AG20443 (cell line): Measurements from ENCODE around the gene MICAL1.
A peak's percentile ranks its signal among the peaks of the same experiment; 100 is the strongest.
"Not testable (repeated sequence)": the region's sequence is repeated elsewhere in the genome, so short reads cannot be mapped to it uniquely, and the experiment has no call there.

Experiments used
- DNase-seq: peaks from one replicate; pipeline ENCODE4 v3.0.0; 2012; ENCODE audit warnings: low spot score, mixed read lengths

Gene MICAL1

GRCh38 chr6:109475625-109476024, 20.1 kb upstream of the MICAL1 start:
- DNase-seq, result no peak

- no peak for DNase-seq
Observed at GRCh38 chr6:109474995-109475394, 19.4 kb upstream of the MICAL1 start.

DNA sequence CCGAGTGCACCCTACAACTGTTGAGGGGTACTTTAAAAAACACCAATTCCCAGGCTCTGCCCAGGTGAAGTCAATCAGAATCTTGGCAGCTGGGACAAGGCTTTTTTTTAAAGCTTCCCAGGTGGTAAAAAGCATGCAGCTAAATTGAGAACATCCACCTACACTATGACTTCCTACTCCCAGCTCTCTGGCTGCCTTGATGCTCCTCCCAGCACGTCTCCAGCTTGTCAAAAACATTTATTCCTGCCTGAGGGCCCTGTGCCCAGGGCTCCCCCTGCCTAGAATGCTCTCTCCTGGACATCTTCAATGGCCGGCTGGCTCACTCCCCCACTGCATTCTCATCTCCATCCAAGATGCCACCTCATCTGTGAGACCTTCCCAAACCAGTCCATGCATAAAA, 17.5 kb upstream of the MICAL1 start:
- no peak for DNase-seq

- no peak for DNase-seq
Observed at GRCh38 chr6:109472132-109472995, 16.8 kb upstream of the MICAL1 start.

DNA sequence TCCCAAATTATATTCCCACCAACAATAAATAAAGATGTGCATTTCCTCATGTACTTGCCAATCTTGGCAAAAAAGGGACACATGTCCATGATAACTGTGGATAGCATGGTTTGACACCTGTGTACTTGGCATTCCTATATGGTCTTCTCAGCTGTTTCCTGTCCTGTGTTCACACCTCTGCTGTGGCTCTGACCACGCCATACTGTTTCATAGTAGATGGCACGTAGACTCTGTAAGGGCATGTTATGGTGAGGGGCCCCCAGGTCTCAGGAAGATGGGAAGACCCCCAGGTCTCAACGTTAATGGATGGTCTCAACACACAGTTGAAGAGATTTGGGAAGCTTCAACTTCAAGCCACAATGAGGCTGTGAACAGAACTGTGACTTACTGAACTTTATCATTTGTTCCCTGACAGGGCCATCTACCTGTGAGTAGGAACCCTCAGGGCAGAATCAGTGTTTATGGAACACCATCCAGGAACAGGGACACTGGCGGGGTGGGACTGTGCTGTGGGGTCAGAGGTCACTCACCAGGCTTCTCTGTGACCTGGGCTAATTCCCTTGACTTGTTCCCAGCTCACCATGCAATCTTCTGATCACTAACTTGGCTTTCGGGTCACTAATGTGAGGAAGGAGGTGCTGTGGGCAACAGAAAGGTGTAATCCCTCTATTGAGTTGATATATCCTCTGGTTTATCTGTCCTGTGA, 15.7 kb upstream of the MICAL1 start:
- no peak for DNase-seq

DNA sequence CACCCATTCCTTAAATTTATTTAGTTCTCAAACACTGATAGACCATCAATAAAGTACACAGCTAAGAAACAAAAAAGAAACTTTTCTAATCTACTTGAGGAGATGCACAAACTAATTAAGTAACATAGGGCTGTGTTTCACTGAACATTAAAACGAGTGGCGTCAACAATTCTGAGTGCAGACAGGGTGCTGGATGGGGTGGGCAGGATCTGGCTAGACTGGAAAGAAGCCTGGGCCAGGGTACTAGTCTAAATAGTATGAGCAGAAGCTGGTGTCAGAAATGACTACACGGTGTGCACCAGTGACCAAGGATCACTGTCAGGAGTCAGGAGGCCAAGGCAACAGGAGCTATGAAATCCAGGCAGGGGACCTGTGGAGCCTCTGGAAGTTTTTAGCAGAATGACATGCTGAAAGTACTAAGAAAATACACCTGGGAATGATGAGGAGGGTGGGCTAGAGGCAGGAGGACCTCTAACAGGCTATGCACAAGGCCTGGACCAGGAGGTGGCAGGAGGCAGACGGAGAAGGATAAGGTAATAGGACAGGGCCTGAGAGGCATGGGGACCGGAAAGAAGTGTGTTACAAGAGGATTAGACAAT, 14.1 kb upstream of the MICAL1 start:
- DNase-seq, result no peak

- DNase-seq, result no peak
Observed at GRCh38 chr6:109467696-109468095, 12.1 kb upstream of the MICAL1 start.

GRCh38 chr6:109466212-109466923, 10.8 kb upstream of the MICAL1 start:
- DNase-seq, result no peak

- DNase-seq, result no peak
Observed at GRCh38 chr6:109465772-109466171, 10.2 kb upstream of the MICAL1 start.

DNA sequence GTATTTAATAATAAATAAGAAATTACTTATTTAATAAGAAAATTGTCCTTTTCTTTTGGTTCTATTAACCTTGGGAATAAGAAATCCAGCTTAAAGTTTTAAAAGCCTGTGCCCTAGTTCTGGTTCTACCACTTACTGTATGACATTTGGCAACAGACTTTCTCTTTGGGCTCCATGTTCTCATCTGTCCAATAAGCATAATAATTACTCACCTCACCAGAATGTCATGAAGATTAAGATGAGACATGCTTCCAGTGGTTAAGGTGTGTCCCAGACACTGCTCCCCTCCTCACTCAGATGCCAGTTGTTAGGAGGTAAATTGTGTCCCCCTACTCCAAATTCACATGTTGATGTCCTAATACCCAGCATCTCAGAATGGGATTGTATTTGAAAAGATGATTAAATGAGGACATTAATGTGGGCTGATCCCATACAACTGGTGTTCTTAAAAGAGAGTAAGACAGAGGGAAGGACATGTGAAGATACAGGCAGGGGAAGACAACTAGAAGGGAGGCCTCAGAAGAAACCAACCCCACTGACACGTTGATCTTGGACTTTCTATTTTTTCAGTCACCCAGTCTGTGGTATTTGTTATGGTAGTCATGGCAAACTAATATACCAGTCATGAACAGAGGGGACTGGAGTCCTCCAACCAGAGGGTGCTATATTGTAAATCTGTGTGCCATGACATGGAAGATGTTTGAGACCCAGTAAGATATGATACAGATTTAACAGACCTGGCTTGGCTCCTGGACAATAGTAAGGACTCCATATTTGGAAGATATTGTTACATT, 6.4 kb upstream of the MICAL1 start:
- DNase-seq, result no peak

GRCh38 chr6:109461205-109461604, 5.6 kb upstream of the MICAL1 start:
- not testable (repeated sequence) for DNase-seq

DNA sequence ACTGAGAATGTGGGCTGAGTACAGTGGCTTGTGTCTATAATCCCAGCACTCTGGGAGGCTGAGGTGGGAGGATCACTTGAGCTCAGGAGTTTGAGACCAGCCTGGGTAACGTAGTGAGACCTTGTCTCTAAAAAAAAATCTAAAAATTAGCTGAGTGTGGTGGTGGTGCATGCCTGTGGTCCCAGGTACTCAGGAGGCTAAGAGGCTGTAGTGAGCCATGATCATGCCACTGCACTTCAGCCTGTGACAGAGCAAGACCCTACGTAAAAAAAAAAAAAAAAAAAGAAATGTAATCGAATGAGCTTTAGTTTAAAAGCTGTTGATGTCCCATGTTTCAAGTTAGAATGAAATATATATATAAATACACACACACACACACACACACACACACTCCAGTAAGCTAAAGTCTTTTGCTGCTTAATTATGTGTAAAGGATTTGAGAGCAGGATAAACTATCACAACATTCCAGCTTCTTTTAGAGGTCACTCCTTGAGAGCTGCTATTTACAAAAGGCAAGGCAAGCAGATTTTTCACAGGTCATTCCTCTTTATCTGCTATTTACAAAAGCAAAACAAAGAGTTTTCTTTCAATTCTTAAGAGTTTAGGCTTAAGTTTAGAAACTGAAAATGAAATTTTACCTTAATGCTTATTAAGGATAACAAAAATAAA, 4.7 kb upstream of the MICAL1 start:
- DNase-seq, result no peak

GRCh38 chr6:109458774-109459531, 3.4 kb upstream of the MICAL1 start:
- DNase-seq, result no peak

- no peak for DNase-seq
Observed at GRCh38 chr6:109457562-109457996, 2.0 kb upstream of the MICAL1 start.

GRCh38 chr6:109456710-109457561, 1.4 kb upstream of the MICAL1 start:
- DNase-seq, result peak; percentile 90

DNA sequence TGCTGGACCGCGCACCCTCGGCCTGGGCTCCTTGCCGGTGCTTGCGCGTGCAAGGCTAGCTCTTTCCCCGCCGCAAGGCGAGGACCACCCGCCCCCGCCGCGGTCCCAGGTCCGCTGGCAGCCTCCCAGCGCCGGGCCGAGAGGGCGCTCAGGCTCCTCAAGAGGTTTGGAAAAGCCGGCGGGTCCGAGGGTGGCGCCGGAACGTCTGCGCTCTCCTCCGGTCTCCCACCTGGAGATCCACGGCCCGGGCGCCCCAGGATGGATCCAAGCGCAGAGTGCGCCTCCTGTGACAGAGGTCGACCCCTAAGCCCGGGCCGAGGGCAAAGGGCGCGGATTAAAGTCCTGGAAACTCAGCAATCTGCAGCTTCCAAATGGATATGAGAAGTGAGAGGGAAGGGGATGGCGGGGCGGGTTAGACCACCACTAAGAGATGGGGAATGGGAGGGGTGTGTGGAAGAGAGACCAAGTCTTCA, 575 bp upstream of the MICAL1 start:
- no peak for DNase-seq

DNA sequence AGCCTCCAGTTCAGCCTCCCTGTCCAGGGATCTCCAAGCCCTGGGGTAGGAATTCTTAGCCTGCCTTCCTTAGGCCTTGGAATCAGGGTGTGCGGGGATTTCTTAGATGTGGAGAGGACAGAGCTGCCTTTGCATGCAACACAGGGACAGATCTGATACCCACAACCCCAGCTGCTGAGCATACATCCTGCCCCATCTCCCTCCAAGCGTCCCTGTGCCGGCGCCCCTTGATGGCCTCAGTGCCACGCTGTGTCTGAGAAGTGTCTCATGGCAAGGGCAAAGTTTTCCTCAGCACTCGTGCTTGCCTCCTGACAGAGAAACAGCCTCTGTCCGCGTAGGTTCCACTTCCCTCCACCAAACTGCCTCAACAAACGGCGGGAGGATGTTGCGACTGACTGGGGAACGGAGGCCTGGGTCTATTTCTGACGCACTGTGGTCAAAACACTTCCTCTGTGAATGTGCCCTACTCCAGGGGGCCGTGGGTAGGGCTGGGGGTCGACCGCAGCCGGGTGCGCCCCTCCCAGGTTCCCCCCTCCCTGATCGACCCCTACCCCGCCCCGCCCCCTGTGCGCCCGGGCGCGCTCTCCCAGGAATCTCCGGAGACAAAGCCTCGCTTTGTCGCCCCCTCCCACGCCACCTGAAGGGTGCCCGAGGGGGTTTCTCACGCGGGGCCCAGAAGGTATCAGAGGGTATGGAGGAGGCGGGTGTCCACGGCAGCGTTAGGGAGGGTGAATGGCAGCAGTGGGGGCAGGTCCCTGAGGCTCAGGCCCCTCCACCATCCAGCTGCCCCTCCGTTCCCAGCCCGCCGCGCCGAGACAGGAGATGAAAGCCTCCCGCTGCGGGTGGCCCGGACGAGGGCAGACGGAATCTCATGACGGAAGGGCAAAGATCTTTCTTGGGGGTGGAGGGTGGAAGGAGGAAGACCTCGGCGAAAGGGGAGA, 806 bp downstream of the MICAL1 start:
- DNase-seq, result peak; percentile 41
